Medulla oblongata (tissue), 1 donor: Measurements from ENCODE around the gene AFF3.
A peak's percentile ranks its signal among the peaks of the same experiment; 100 is the strongest.
"Not testable (repeated sequence)": the region's sequence is repeated elsewhere in the genome, so short reads cannot be mapped to it uniquely, and the experiment has no call there.

Experiments
- DNase-seq: peaks from one replicate; pipeline ENCODE4 v3.0.0-alpha.2; 2015; ENCODE audit errors: extremely low spot score

The AFF3 gene

DNA sequence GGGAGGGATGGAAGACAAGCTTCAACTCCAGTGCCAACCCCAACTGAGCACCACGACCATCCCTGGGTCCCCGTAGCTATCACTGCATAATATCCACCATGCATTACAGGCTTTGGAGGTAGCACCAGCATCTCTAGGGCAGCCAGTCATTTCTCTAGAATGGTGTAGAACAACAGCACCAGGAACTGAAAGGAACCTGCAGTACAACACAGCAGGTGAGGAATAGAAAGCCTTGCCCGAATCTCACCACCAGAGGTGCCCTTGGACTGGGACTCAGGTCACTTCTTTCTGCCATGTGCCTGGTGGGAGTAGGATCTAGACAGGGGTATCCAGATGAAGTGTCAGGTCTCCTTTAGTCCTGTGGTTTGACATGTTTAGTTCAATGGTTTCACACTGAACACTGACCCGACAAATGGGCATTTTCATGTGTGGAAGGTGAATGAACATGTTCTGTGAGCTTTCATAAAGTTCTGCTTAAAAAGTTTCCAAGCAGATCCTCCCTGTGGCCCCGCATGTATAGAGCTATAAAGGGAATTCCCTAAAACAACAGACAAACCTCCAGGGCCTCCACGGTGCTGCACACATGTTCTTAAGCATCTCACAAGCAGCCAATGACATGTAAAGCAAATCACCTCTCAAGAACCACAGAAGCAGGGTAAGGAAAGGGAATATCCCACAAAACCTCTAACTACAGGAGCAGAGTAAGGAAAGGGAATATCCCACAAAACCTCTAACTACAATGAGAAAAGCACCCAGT is 208.3 kb downstream of the AFF3 start:
- no peak for DNase-seq

DNA sequence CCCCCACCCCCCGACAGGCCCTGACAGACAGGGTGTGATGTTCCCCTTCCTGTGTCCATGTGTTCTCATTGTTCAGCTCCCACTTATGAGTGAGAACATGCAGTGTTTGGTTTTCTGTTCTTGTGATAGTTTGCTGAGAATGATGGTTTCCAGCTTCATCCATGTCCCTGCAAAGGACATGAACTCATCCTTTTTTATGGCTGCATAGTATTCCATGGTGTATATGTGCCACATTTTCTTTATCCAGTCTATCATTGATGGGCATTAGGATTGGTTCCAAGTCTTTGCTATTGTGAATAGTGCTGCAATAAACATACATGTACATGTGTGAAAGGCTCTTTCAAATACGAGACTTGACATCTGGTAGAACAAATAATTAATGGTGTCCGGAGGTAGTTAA is 208.9 kb downstream of the AFF3 start:
- DNase-seq: not testable (repeated sequence)

- DNase-seq: no peak
These were observed 213.8 kb downstream of the AFF3 start for GRCh38 chr2:99928470-99929053.

GRCh38 chr2:99927690-99928207 is 214.6 kb downstream of the AFF3 start:
- not testable (repeated sequence) for DNase-seq

- no peak for DNase-seq
These were observed 215.4 kb downstream of the AFF3 start for GRCh38 chr2:99926986-99927385.

DNA sequence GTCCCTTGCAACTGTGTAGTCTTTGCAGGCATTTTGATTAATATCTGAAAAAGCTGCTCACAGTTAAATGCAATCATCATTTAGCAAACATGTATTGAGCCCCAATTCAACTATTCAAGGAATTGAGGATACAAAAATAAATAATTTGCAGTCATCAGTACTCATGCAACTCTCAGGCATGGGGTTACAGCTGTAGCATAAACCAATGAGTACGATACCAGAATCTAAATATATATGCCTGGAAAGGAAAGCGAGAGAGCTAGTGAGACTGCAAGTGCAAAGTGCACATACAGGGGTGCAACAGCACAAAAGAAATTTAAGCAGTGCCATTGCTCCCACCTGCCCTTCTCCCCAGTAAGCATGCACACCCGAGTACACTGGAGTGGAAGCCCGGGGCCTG is 216.4 kb downstream of the AFF3 start:
- no peak for DNase-seq

- DNase-seq: no peak
These were observed 219.7 kb downstream of the AFF3 start for GRCh38 chr2:99922664-99923063.

DNA sequence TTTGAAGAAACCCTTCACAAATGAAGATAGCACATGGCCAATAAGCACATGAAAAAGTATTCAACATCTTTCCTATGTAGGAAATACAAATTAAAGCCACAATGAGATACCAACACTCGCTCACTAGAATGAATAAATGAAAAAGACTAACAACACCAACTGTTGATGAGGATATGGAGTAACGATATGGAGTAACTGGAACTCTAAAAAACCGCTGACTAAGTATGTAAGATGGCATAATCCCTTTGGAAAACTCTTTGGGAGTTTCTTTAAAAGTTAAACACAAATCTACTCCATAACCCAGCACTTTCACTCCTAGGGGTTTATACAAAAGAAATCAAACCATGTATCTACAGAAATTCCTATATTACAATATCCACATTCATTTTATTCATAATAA is 220.5 kb downstream of the AFF3 start:
- no peak for DNase-seq

- no peak for DNase-seq
These were observed 224.0 kb downstream of the AFF3 start for GRCh38 chr2:99918389-99918788.

- DNase-seq: no peak
These were observed 227.2 kb downstream of the AFF3 start for GRCh38 chr2:99915108-99915675.

DNA sequence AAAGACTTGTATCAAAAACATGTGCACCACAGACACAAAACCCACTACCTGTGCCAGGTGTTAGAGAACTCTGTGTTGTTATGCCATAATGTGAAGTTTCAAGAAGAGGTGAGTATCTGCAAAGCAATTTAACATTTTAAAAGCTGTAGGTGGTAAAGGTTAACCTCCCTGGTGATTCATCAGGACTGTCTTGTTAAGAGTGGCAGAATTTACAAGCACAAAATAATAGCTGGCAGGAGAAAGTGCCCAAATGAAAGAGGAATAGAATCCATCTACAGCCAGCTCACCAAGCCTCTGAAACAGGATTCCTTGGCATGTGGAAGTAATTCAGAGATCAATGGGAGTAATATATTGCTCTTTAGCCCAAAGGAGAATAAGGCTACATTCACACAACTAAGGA is 230.7 kb downstream of the AFF3 start:
- no peak for DNase-seq

- DNase-seq: no peak
These were observed 231.5 kb downstream of the AFF3 start for GRCh38 chr2:99910902-99911301.

DNA sequence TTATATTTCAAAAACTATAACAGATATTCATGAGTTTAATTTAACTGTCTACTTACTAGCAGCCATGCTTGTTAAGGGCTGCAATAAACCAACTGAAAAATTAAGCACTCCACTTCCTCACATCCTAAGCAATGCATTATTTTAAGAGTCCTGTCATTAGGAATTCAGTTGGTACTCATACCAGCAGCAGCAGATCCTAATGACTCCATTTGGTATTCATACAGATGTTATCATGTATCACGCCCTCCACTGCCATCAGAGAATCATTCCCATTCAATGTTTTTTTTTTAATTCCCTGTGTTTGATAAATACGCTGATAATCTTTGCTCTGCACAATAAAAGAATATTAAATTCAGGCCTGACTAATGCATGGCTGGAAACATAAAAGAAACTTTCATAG is 236.8 kb downstream of the AFF3 start:
- DNase-seq: no peak

GRCh38 chr2:99905025-99905424 is 237.4 kb downstream of the AFF3 start:
- DNase-seq: no peak

GRCh38 chr2:99903981-99904380 is 238.4 kb downstream of the AFF3 start:
- no peak for DNase-seq

DNA sequence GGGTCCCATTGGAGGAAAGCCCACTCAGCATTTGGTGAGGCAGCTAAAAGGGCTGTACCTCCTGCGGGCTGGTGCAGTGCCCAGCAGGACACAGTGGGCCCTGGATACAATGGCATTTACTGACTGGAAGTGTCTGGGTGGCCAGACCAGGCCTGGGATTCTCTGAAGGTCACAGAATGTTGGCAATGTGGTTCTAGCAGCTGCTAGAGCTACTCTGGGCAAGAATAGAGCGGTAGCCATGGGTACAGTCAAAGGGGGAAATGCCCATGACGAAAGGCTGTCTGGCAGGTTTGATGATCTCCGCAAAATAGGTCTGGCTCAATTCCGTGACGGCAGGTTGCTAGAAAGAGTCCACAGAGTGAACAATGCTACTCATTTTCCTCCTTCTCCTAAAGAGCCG is 241.8 kb downstream of the AFF3 start:
- DNase-seq: peak; percentile 75

GRCh38 chr2:99899882-99900281 is 242.5 kb downstream of the AFF3 start:
- DNase-seq: no peak

DNA sequence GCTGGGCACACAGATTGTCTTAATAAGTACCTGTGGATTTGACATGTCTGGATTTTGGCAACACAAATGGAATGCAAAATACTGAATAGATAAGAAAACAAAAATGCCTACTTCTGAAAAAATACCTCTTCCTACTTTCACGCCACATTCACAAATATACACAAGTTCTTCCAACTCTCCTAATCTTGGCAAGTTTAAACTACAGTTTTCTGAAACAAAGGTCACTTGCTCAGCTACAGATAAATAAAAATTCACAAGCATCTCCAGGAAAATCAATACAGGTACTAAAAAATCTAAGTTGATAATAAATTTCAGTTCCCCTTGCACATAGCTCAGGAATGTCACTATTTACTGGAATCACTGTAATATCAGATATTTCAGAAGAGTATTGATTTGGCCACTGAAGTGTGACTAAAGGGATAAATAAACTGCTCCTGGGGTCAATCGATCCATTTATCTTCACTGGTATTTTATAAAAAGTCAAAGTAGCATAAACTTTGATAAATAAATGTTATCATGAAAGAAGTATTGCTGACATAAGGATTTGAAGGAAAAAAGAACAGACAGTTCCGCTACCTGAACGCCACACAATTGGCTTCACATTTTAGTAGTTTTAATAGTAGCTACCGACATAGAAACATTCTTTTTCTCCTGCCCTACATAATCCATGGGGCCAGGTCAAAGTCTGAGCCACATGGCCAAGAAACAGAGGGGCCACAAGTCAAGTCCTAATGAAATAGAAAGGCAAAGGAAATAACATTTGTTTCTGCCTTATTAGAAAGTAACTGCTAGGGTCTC is 243.1 kb downstream of the AFF3 start:
- DNase-seq: no peak

GRCh38 chr2:99898336-99899048 is 243.9 kb downstream of the AFF3 start:
- no peak for DNase-seq

- DNase-seq: no peak
These were observed 251.0 kb downstream of the AFF3 start for GRCh38 chr2:99891428-99891780.

DNA sequence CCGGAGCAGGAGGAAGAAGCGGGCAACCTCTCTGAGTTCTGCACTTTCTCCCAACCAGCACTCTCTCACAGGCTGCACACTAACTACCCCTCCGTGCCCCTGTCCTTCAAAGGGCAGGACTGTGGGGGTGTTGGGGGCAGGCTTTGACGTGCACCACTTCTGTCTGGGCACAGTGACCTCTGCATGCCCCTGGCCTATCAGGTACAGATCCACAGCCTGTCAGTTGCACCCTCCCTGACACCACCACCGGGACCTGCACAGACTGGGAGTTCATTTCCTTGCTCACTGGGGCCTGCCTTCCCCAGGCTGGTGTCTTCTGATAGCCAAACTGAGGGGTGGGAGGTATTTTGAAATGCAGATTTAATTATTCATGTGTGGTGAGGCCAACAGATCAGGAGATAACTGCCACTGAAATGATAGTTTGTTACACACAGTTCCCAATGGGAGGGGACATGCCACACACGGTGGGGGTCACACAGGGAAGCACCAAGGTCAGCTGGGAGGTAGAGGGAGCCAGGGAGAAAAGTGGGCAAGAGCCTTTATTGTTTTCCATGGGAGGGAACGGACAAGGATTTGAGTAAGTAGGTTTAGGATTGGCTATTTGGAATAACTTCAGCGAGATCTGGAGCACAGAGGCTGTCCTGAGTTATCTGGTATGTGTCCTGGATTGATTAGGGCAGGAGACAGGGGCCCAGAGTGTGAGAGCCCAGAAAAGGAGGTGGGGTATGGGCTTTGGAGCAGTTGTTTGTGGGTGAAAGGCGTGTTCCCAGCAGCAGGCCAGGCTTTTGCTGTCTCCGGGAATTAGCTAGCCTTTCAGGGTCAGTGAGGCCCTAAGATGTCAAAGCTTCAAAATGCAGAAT is 251.6 kb downstream of the AFF3 start:
- no peak for DNase-seq
